Measurements from ENCODE around the gene CYB561.

DNA sequence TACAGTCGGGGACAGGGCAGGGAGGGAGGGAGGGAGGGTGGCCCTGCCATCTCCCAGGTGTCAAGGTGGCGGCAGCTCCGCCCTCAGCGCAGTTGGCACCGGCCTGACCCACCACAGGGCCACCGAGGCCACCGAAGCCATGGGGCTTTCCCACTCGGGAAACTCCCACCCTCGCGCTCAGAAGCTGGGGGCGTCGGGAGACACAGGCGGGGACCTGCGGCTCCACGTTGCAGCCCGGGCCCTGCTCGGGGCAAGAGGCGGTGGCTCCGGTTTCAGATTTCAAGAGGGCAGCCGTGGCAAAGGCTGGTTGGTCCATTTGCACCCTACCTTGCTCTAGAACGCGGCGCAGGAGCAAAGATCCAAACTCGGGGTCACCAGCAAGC is 544 bp downstream of the CYB561 start:
- TF ChIP-seq POLR2A (IDR thresholded peaks at IDR 0.05; ENCODE audit: low read depth, low read length) (no peak), POLR2AphosphoS5 (IDR thresholded peaks at IDR 0.05; ENCODE audit: low read depth, low read length) (no peak), TAF1 (IDR thresholded peaks at IDR 0.05; ENCODE audit: borderline replicate concordance, low read depth, low read length) (no peak)

All from GM12892 (cell line).